ENCODE data around the gene R3HDM1. TPM values are rescaled to one million over a fixed set of nuclear protein-coding genes. Genes with fewer than 3 reads are reported as not detected.

The R3HDM1 gene
- total and polyA plus RNA-seq, 2 of the 4 experiments (the other 2 are of a cell fraction), result 5.9 to 38.1 TPM

GRCh38 chr2:135741043-135741394 is 209.7 kb downstream of the R3HDM1 start:
- peaks cover 20% of the 10 kb centered on the region; the same call in 1 of the 2 replicates for H4K20me1 ChIP-seq (ENCODE audit: insufficient read depth, low read length)
- peaks cover 3% of the 10 kb centered on the region; the same call in 1 of the 2 replicates for H3K9me1 ChIP-seq (ENCODE audit: insufficient read depth, low read length)
- H2BK15ac ChIP-seq (ENCODE audit: low read depth, low read length), result 0 out of 3 replicates have a peak overlapping the region, but pooled peaks have one; percentile 1
- H3K36me3 ChIP-seq (ENCODE audit: control insufficient read depth, insufficient read depth, low read length), result peaks cover 3% of the 10 kb centered on the region
- DNase-seq (no peak), ATAC-seq (ENCODE audit: low read depth) (no peak)
- intact Hi-C loops (cut with micrococcal nuclease) (loop anchor here (5.0 kb wide), 1 partner anchor 689 kb away; the partner anchor contains the start of gene RAB3GAP1), dilution Hi-C loops (cut with HindIII; ENCODE audit: low sequenced_read_pairs, unreplicated experiment) (no loop called here), in situ Hi-C loops (cut with MboI; ENCODE audit: low sequenced_read_pairs) (no loop called here)
- CTCF ChIA-PET, result interaction anchor here (1.1 to 1.7 kb wide), 3 partner anchors 9 to 31 kb away, joined by 3 to 6 read pairs (median 3); no protein-coding TSS in a partner anchor
- peaks cover 5 to 15% of the 10 kb centered on the region in 2 experiments; a peak in 3 of 4 replicates for H3K79me1 ChIP-seq (ENCODE audit: low read depth in 1 of 2, low read length in 2 of 2)
- H3K4me1 ChIP-seq (ENCODE audit: control insufficient read depth, insufficient read depth, low read length), result peaks cover 8% of the 10 kb centered on the region
- no peak overlapping the region for H3K56ac ChIP-seq (ENCODE audit: extremely low read depth, insufficient read depth, low read length)
- H4K8ac ChIP-seq (ENCODE audit: low read depth in 2 of 2, low read length in 2 of 2), result peak overlapping the region; percentile 45 to 99
- H3K9ac ChIP-seq (ENCODE audit: low read depth, low read length), result no peak overlapping the region
- H4K91ac ChIP-seq (ENCODE audit: insufficient read depth, low read depth, low read length), result no peak overlapping the region
- H3K4ac ChIP-seq (ENCODE audit: low read depth, low read length), result peak overlapping the region; percentile 68; the same call in 1 of the 2 replicates
- H2AK5ac ChIP-seq (ENCODE audit: low read depth, low read length), result no peak overlapping the region
- no peak overlapping the region for H3K4me3 ChIP-seq (ENCODE audit: insufficient read depth, low read depth, low read length)
- POLR2A ChIA-PET (ENCODE audit: unreplicated experiment), result interaction anchor here (0.6 kb wide), 1 partner anchor 96 kb away, joined by 3 read pairs; the partner anchor contains the start of gene LCT
- peak overlapping the region; percentile 65 for H2BK20ac ChIP-seq (ENCODE audit: low read depth, low read length)
- H3K27me3 ChIP-seq (ENCODE audit: control insufficient read depth, insufficient read depth, low read length), result no peaks in the 10 kb centered on the region
- 90% methylated on average over 4 of the region's 11 CpGs; no CpG with 5 or more reads in 1 of the 2 experiments for WGBS, 2 experiments (ENCODE audit: extremely low coverage in 2 of 2, insufficient read length in 1 of 2)
- peak overlapping the region; percentile 50 for H2BK120ac ChIP-seq (ENCODE audit: low read depth, low read length)
- no peak overlapping the region for H3K4me2 ChIP-seq (ENCODE audit: low read depth, low read length)
- TF ChIP-seq MAZ (IDR thresholded peaks at IDR 0.05; ENCODE audit: borderline replicate concordance, low read depth, low read length) (no peak), ELK1 (IDR thresholded peaks at IDR 0.05; ENCODE audit: borderline replicate concordance, low read depth, low read length) (no peak), SMC3 (IDR thresholded peaks at IDR 0.05; ENCODE audit: low read depth, low read length) (no peak), NFE2L2 (IDR thresholded peaks at IDR 0.05; ENCODE audit: low read depth, low read length) (0 out of 2 replicates have a peak, but pooled peaks have one; percentile 16), CEBPB (IDR thresholded peaks at IDR 0.05; ENCODE audit: low read depth, low read length) (no peak), FOS (IDR thresholded peaks at IDR 0.05; ENCODE audit: low read depth, low read length) (no peak)
- H3K27ac ChIP-seq (ENCODE audit: insufficient read depth, low read length), result no peak overlapping the region
- H2AK9ac ChIP-seq (replicated peaks; ENCODE audit: low read depth, low read length, poor library complexity), result peak overlapping the region; percentile 62
- H3K18ac ChIP-seq (ENCODE audit: low read depth, low read length), result no peak overlapping the region
- no peak overlapping the region for H2BK5ac ChIP-seq (ENCODE audit: low read depth, low read length, poor library complexity, severe bottlenecking)
- H3K14ac ChIP-seq (replicated peaks; ENCODE audit: low read depth, low read length), result no peak overlapping the region
- H4K5ac ChIP-seq (ENCODE audit: low read depth, low read length), result peak overlapping the region; percentile 79
- H3K9me3 ChIP-seq (ENCODE audit: control insufficient read depth, insufficient read depth, low read length), result no peaks in the 10 kb centered on the region
- peak overlapping the region; percentile 95 for H2AFZ ChIP-seq (replicated peaks; ENCODE audit: low read length, poor library complexity)
- H3K23ac ChIP-seq (ENCODE audit: low read depth, low read length), result no peak overlapping the region
- no TSS peak for BruUV-seq (replicated peaks)
